Skeletal muscle satellite cell (primary cell): Measurements from ENCODE around the gene SKIC2.
"Not testable (repeated sequence)": the region's sequence is repeated elsewhere in the genome, so short reads cannot be mapped to it uniquely, and the experiment has no call there.

ENCODE experiments used
- H3K27me3 ChIP-seq: 2 replicates; pipeline ENCODE4 v1.7.0; 2013; ENCODE audit warnings: low read length; ENCODE audit not compliant: control insufficient read depth, insufficient read depth
- H3K36me3 ChIP-seq: 2 replicates; pipeline ENCODE4 v1.7.0; 2013; ENCODE audit warnings: mild to moderate bottlenecking, control low read depth, low read length; ENCODE audit not compliant: insufficient read depth
- H3K4me1 ChIP-seq: 2 replicates; pipeline ENCODE4 v1.7.0; 2013; ENCODE audit warnings: low read length; ENCODE audit not compliant: control insufficient read depth, insufficient read depth
- H3K4me2 ChIP-seq: 2 replicates; pipeline ENCODE4 v1.7.0; 2013; ENCODE audit warnings: mild to moderate bottlenecking, low read length
- H3K4me3 ChIP-seq: 2 replicates; pipeline ENCODE4 v1.7.0; 2013; ENCODE audit warnings: low read length
- H3K9ac ChIP-seq: 2 replicates; pipeline ENCODE4 v1.7.0; 2013; ENCODE audit warnings: mild to moderate bottlenecking, low read depth, low read length, moderate library complexity
- H3K9me3 ChIP-seq: replicated peaks from 2 replicates; pipeline ENCODE4 v1.7.0; 2013; ENCODE audit warnings: mild to moderate bottlenecking, control low read depth, low read length

Gene SKIC2

DNA sequence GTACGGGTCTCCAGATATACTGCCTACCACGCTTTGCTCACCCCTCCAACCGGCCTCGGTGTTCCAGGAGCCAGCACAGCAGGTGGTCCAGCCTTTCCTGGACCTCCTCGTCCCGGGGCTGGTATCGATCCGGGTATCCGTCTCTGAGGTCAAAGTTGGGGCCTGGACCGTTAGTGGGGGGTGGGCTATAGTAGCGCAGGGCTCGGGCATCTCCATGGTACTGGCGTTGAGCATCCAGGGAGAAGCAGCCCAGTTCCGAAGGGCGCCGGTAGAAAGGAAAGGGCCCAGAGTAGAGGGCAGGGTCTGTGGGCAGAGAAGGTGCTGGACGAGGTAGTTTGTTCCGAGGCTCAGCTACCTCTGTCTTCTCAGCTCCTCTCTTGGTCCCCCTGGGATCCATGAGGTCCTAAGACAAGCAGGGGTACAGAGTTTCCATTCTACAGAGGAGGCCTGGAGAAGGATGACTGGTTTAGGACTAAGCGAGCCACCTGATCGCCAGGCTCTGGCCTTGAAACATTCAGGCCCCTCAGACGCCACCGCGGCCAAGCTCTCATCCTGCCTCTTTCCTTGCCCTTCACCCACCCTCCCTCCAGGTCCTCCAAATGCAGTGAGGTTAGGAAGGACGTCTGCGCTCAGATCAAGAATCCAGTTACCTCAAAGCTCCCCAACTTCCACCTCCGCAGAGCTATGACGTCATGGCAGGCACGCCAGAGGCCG lies 12.5 kb downstream of the SKIC2 start:
- H3K36me3 ChIP-seq: peaks cover 38% of the 10 kb centered on the region
- H3K4me1 ChIP-seq: peaks cover 28% of the 10 kb centered on the region
- H3K4me3 ChIP-seq: peak overlapping the region; percentile 91
- peak overlapping the region; percentile 93 for H3K9ac ChIP-seq
- no peaks in the 10 kb centered on the region for H3K27me3 ChIP-seq
- peak overlapping the region; percentile 95 for H3K4me2 ChIP-seq
- no peaks in the 10 kb centered on the region for H3K9me3 ChIP-seq

DNA sequence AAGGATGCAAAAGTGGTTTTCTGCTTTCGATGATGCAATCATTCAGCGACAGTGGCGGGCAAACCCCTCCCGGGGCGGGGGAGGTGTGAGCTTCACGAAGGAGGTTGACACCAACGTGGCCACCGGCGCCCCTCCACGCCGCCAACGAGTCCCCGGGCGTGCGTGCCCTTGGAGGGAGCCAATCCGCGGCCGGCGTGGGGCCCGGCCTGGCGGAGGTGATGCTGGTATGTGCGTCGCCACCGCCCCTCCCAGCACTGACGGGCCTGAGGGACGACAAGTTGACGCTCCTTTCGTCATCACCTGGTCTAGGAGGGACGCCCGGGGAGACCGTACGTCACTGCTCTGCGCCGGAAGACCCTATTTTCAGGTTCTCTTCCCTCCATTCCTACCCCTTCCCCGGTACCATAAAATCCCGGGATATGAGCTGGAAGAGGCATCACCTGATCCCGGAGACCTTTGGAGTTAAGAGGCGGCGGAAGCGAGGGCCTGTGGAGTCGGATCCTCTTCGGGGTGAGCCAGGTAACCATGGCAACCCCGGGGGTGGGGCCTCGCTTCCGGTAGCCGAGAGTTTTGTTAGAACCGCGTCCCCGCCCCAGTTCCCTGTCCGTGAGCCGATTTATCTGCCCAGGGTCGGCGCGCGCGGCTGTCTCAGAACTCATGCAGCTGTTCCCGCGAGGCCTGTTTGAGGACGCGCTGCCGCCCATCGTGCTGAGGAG lies 13.2 kb downstream of the SKIC2 start, which contains the start of gene DXO:
Gene DXO (minus strand): TSS at position 146 of the 716 bp plus-strand sequence. CDS start 463 bp downstream, outside the sequence.
- Histone ChIP-seq H3K4me3 (peak within 1 kb of the TSS; percentile 91), H3K36me3 (peaks cover 31% of the 10 kb centered on the region), H3K4me1 (peaks cover 28% of the 10 kb centered on the region), H3K4me2 (peak within 1 kb of the TSS; percentile 95), H3K9ac (peak within 1 kb of the TSS; percentile 93), H3K27me3 (no peaks in the 10 kb centered on the region), H3K9me3 (no peaks in the 10 kb centered on the region)

DNA sequence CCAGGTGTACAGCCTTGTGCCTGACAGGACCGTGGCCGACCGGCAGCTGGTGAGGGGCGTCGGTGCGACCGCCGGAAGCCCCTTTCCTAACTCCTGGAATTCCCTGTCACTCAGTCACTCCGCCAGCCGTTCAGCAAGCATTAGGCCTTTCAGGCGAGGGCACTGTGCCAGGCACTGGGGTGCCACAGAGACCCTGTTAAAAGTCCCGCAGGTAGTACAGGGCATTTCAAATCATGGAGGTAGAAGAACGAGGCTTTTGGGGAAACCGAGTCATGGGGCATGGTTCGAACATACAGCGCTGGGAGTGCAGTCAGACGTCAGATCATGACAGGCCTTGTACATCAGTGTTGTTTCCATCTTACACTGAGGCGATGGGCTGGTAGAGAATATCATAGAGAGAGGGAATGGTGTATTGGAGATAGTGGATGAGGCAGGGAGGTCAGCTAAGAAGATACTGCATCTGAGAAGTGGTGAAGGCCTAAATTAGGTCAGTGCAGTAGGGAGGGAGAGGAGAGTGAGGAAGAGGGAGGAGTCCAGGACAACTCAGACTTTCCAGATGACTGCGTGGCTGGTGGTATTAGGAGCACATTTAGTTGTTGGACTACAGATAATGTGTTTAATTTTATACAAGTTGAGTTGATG lies 13.9 kb downstream of the SKIC2 start:
- no peaks in the 10 kb centered on the region for H3K27me3 ChIP-seq
- H3K36me3 ChIP-seq: peaks cover 24% of the 10 kb centered on the region

GRCh38 chr6:31976065-31976464 lies 17.1 kb downstream of the SKIC2 start:
- not testable (repeated sequence) for H3K4me2 ChIP-seq

More for the DNA sequence above, 13.9 kb downstream of the SKIC2 start:
- Histone ChIP-seq H3K4me1 (peaks cover 28% of the 10 kb centered on the region), H3K4me3 (peak overlapping the region; percentile 91), H3K9ac (peak overlapping the region; percentile 93), H3K9me3 (no peaks in the 10 kb centered on the region), H3K4me2 (peak overlapping the region; percentile 95)

DNA sequence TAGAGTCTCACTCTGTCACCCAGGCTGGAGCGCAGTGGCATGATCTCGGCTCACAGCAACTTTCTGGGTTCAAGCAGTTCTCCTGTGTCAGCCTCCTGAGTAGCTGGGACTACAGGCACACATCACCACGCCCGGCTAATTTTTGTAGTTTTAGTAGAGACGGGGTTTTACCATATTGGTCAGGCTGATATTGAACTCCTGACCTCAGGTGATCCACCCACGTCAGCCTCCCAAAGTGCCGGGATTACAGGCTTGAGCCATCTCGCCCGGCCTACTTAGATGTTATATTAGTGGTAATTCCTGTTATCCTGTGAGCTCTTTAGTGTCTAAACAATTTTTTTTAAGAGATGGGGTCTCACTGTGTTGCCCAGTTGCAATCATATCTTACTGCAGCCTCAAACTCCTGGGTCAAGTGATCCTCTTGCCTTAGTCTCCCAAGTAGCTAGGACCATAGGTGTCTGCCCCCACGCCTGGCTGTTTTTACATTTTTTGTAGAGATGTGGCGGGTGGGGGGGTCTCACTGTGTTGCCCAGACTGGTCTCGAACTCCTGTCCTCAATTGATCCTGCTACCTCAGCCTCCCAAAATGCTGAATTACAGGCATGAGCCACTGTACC lies 18.9 kb downstream of the SKIC2 start:
- Histone ChIP-seq H3K4me3 (no peak overlapping the region), H3K27me3 (no peaks in the 10 kb centered on the region), H3K4me1 (peaks cover 7% of the 10 kb centered on the region), H3K36me3 (peaks cover 4% of the 10 kb centered on the region), H3K9ac (no peak overlapping the region), H3K9me3 (no peaks in the 10 kb centered on the region), H3K4me2 (no peak overlapping the region)

More at GRCh38 chr6:31976065-31976464, 17.1 kb downstream of the SKIC2 start:
- H3K9me3 ChIP-seq, H3K36me3 ChIP-seq, H3K4me3 ChIP-seq, H3K9ac ChIP-seq, H3K27me3 ChIP-seq: not testable (repeated sequence)
- H3K4me1 ChIP-seq: peaks cover 14% of the 10 kb centered on the region

DNA sequence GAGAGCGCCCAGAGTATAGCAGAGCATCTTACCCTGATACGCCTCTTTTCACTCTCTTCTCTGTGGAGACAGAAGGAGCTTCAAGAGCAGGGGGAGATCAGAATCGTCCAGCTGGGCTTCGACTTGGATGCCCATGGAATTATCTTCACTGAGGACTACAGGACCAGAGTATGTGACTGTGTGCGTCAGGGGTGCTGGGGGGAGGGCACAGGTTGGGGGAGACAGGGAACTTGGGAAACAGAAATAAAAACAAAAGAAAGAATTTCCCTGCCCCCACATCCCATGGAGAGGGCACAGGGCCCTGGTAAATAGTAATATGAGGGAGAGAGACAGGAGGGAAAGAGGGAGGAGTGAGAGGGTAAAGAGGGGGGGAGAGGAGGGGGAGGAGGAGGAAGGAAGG lies 19.9 kb downstream of the SKIC2 start:
- Histone ChIP-seq H3K36me3 (peaks cover 4% of the 10 kb centered on the region), H3K9ac (no peak overlapping the region), H3K4me1 (no peaks in the 10 kb centered on the region), H3K4me3 (no peak overlapping the region), H3K4me2 (no peak overlapping the region), H3K9me3 (no peaks in the 10 kb centered on the region), H3K27me3 (no peaks in the 10 kb centered on the region)

DNA sequence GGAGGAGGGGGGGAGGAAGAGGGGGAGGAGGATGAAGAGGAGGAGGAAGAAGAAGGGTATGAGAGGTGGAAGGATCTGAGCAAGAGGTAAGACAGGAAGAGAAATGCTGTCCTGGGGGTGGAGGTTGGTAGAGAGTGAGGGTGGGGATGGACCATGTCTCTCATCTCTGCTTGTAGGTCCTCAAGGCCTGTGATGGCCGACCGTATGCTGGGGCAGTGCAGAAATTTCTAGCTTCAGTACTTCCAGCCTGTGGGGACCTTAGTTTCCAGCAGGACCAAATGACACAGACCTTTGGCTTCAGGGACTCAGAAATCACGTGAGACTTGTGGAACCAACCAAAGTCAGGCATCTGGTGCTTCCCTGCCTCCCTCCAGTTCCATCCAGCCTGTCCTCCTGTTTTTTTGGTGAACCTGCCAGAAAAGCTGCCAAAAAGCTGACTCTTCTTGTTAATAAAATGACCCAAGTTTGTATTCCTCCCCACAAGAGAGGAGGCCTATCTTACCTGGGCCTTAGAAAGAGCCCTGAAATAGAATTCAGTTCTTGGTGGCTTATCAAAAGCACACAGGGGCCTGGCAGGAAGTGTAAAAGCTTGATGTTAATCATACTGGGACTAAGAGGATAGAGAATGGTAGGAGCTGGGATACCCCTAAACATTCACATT lies 20.4 kb downstream of the SKIC2 start:
- no peaks in the 10 kb centered on the region for H3K27me3 ChIP-seq
- H3K9me3 ChIP-seq: no peaks in the 10 kb centered on the region
- H3K36me3 ChIP-seq: peaks cover 4% of the 10 kb centered on the region
- no peak overlapping the region for H3K9ac ChIP-seq
- H3K4me1 ChIP-seq: no peaks in the 10 kb centered on the region
- H3K4me3 ChIP-seq: no peak overlapping the region
- no peak overlapping the region for H3K4me2 ChIP-seq

DNA sequence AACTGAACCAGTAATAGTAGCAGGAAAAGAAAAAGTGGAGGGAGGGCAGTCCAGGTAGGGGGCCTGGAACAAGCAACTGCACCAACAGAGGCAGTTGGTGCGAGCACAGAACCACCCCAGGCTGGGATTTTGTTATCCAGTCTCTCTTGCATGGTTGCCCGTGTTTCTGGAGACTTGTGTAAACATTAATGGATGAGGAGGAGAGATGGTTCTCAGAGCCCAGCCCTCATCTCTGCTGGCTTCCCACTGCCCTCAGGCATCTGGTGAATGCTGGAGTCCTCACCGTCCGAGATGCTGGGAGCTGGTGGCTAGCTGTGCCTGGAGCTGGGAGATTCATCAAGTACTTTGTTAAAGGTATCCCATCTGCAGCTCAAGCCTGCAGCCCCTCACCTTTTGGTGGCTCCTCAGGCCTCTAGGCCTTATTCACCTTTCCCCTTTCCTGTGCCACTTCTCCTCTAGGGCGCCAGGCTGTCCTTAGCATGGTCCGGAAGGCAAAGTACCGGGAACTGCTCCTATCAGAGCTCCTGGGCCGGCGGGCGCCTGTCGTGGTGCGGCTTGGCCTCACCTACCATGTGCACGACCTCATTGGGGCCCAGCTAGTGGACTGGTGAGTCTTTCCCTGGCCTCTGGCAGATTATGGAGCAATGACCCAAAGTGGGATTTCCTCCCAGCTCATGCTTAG lies 21.4 kb downstream of the SKIC2 start:
- not testable (repeated sequence) for H3K9ac ChIP-seq, H3K4me1 ChIP-seq, H3K4me2 ChIP-seq, H3K4me3 ChIP-seq, H3K9me3 ChIP-seq, H3K36me3 ChIP-seq, H3K27me3 ChIP-seq

DNA sequence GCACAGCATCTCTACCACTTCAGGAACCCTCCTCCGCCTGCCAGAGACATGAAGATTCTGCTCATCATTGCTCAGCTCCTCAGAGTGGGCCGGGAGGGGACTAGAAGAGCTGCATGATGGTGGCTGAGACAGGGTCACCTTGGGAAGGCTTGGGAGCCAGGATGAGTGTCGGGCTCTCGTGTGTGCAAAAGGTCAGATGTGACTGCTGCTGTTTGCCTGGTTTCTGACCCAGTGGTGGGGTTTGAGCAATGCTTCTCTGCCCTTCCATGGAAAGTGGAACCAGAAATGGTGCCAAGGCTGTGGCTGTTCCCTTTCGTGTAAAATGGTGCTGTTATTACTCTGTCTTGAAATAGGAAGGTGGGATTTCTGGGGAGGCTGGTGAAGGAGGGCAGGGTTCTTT lies 22.0 kb downstream of the SKIC2 start:
- not testable (repeated sequence) for H3K4me2 ChIP-seq, H3K36me3 ChIP-seq, H3K27me3 ChIP-seq, H3K4me3 ChIP-seq, H3K4me1 ChIP-seq, H3K9me3 ChIP-seq, H3K9ac ChIP-seq

DNA sequence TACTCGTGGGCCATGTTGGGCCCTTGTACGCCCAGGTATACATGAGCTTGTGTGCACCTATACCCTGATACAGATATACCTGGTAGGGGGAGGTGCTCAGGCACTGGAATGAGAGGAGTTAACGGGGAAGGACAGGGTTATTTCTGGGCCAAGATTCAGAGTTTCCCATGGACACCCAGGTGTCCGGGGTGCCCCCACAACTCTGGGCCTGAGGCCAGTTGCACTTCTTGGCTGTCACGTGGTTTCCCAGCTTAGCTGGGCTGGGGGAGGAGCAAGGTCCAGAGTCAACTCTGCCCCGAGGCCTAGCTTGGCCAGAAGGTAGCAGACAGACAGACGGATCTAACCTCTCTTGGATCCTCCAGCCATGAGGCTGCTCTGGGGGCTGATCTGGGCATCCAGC lies 22.8 kb downstream of the SKIC2 start, which contains the start of gene C4A:
Gene C4A (plus strand): TSS at position 314 of the 400 bp plus-strand sequence. CDS start 51 bp downstream, at position 365.
- H3K9me3 ChIP-seq, H3K27me3 ChIP-seq, H3K9ac ChIP-seq, H3K36me3 ChIP-seq, H3K4me2 ChIP-seq, H3K4me3 ChIP-seq, H3K4me1 ChIP-seq: not testable (repeated sequence)
